SJSA1 (cell line): ENCODE data around the gene SLC6A16. TPM values are rescaled to one million over a fixed set of nuclear protein-coding genes. Genes with fewer than 3 reads are reported as not detected.

ENCODE experiments used
- DNase-seq, 2 experiments: peaks; one replicate each; pipeline ENCODE4 v3.0.0-alpha.2; 2015 to 2020; ENCODE audit warnings: low spot score in 2 of 2, low read depth in 1 of 2
- H3K27ac ChIP-seq: fragments of 250-450 bp; sonication (Bioruptor Pico); 2 replicates; pipeline ENCODE4 v1.5.1; 2020; ENCODE audit warnings: mild to moderate bottlenecking, moderate library complexity
- H3K27me3 ChIP-seq: fragments of 250-450 bp; sonication (Bioruptor Pico); replicated peaks from 2 replicates; pipeline ENCODE4 v1.5.1; 2020; ENCODE audit warnings: mild to moderate bottlenecking, moderate library complexity
- H3K36me3 ChIP-seq: fragments of 250-450 bp; sonication (Bioruptor Pico); 2 replicates; pipeline ENCODE4 v1.5.1; 2020; ENCODE audit warnings: mild to moderate bottlenecking
- H3K4me1 ChIP-seq: fragments of 250-450 bp; sonication (Bioruptor Pico); replicated peaks from 2 replicates; pipeline ENCODE4 v1.6.1; 2021; ENCODE audit warnings: mild to moderate bottlenecking
- H3K4me3 ChIP-seq: fragments of 250-450 bp; sonication (Bioruptor Pico); 2 replicates; pipeline ENCODE4 v1.5.1; 2020; ENCODE audit warnings: mild to moderate bottlenecking
- H3K9me3 ChIP-seq: fragments of 250-450 bp; sonication (Bioruptor Pico); replicated peaks from 2 replicates; pipeline ENCODE4 v1.5.1; 2020; ENCODE audit warnings: mild to moderate bottlenecking
- total RNA-seq: library from RNA; depleted of rRNA; stranded (reverse); fragments of >200 nt; shearing (Covaris generic); gene quantifications from 2 replicates; pipeline ENCODE4 v1.2.3, GENCODE V29; 2014; rRNA removed

The SLC6A16 gene
- total RNA-seq, 1 experiment from 2014 or later: not detected

DNA sequence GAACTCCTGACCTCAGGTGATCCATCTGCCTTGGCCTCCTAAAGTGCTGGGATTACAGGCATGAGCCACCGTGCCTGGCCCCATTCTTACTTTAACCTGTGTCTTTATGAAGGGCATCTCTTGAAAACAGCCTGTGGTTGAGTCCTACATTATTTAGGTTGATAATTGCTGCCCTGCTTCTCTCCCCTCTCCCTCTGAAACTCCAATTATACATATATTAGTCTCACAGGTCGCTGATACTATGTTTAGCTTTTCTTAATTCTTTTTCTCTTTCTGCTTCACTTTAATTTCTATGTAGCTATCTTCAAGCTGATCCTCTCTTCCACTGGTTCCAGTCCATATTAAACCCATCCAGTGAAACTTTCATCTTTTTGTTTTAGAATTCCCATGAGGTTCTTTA is 75.1 kb downstream of the SLC6A16 start:
- no peak for DNase-seq
- Histone ChIP-seq H3K36me3 (no peaks in the 10 kb centered on the region), H3K27me3 (peaks cover 7% of the 10 kb centered on the region; the same call in 1 of the 2 replicates), H3K4me3 (no peak overlapping the region), H3K4me1 (no peaks in the 10 kb centered on the region), H3K9me3 (no peaks in the 10 kb centered on the region), H3K27ac (no peak overlapping the region)

GRCh38 chr19:49247676-49248075 is 77.3 kb downstream of the SLC6A16 start:
- Histone ChIP-seq H3K27me3 (peaks cover 7% of the 10 kb centered on the region; the same call in 1 of the 2 replicates), H3K36me3 (no peaks in the 10 kb centered on the region), H3K27ac (no peak overlapping the region), H3K4me3 (no peak overlapping the region), H3K9me3 (no peaks in the 10 kb centered on the region), H3K4me1 (no peaks in the 10 kb centered on the region)
- DNase-seq: no peak

DNA sequence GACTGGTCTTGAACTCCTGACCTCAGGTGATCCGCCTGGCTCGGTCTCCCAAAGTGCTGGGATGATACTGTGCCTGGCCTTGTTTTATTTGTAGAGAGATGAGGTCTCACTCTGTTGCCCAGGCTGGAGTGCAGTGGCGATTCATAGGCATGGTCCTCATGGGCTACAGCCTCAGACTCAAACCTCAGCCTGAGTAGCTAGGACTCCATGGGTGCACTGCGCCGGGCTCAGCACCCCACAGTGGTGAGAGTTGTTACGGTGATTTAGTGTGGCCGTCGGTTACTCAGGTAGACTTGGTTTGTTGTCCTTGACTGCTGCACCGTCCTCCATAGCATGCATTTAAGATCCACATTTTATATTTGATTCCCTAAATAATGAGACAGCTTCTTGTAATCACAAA is 80.7 kb downstream of the SLC6A16 start:
- H3K4me3 ChIP-seq: no peak overlapping the region
- peaks cover 5% of the 10 kb centered on the region; the same call in 1 of the 2 replicates for H3K27me3 ChIP-seq
- no peaks in the 10 kb centered on the region for H3K9me3 ChIP-seq
- DNase-seq: no peak
- H3K36me3 ChIP-seq: no peaks in the 10 kb centered on the region
- H3K4me1 ChIP-seq: no peaks in the 10 kb centered on the region
- no peak overlapping the region for H3K27ac ChIP-seq

DNA sequence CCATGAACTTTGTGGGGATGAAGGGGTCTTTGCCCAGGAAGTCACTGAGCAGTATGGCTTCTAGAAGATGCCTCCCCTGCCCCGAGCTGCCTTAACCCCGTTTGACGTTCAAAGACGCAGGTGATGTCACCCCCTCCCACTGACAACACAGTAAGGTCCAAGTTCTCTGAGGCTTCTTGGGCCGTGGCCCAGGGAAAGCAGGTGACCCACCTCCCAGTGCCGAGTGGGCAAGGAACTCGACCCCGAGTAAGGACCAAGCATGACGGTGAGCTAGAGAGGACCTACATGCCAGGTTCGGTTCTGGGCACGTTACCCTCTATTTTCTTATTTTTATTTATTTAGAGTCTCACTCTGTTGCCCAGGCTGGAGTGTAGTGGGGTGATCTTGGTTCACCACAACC is 81.3 kb downstream of the SLC6A16 start:
- no peaks in the 10 kb centered on the region for H3K9me3 ChIP-seq
- H3K27ac ChIP-seq: no peak overlapping the region
- no peaks in the 10 kb centered on the region for H3K4me1 ChIP-seq
- H3K27me3 ChIP-seq: peaks cover 5% of the 10 kb centered on the region; the same call in 1 of the 2 replicates
- H3K4me3 ChIP-seq: no peak overlapping the region
- H3K36me3 ChIP-seq: no peaks in the 10 kb centered on the region
- DNase-seq: no peak

DNA sequence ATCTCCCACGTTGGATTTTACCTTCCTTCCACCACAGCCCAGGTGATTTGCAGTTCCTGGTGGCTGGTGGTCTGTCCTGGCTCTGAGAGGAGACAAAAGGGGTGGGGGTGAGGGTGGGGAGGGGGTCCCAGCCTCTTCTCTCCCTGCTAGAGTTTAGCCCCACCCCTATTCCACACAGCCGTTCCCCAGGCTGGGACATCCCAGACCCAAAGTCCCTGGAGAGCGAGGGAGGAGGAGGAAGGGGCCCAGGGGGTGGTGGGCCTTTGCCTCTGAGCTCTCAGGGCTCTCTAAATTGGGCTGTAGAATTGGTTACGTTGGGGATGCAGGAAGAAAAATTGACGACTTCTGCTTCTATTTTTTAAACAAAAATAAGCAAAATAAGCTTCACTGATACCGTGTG is 81.9 kb downstream of the SLC6A16 start:
- Histone ChIP-seq H3K4me1 (no peaks in the 10 kb centered on the region), H3K27me3 (peaks cover 5% of the 10 kb centered on the region; the same call in 1 of the 2 replicates), H3K27ac (no peak overlapping the region), H3K9me3 (no peaks in the 10 kb centered on the region), H3K36me3 (no peaks in the 10 kb centered on the region), H3K4me3 (no peak overlapping the region)
- no peak for DNase-seq

DNA sequence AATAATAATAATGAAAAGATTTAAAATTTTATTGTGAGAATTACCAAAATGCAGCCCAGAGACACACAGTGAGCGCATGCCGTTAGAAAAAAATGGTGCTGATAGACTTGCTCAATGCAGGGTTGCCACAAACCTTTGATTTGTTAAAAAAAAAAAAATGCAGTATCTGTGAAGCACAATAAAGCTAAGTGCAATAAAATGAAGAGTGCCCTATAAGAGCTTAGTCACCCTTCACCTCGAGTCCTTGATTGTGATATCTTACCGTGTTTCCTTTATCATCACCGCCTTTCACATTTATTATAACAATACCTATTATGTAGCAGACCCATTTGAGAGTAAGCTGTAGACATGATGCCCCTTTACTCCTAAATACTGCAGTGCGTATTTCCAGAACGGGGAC is 83.2 kb downstream of the SLC6A16 start:
- Histone ChIP-seq H3K4me3 (no peak overlapping the region), H3K27me3 (no peaks in the 10 kb centered on the region), H3K27ac (no peak overlapping the region), H3K9me3 (no peaks in the 10 kb centered on the region), H3K4me1 (no peaks in the 10 kb centered on the region), H3K36me3 (no peaks in the 10 kb centered on the region)
- no peak for DNase-seq

Other genes with a start within 250 kb of the SLC6A16 start
- gene SNRNP70, start 239.7 kb downstream of the SLC6A16 start, total RNA-seq: 151 and 188 TPM in 2 replicates
- 15.9 and 21.6 TPM in 2 replicates for gene LIN7B, start 210.8 kb downstream of the SLC6A16 start, total RNA-seq
- gene C19orf73, start 206.0 kb downstream of the SLC6A16 start, total RNA-seq: 4.3 TPM in 1 of 2 replicates, not detected in the other
- gene PPFIA3, start 205.6 kb downstream of the SLC6A16 start, total RNA-seq: 3.4 and 3.6 TPM in 2 replicates
- gene HRC, start 169.8 kb downstream of the SLC6A16 start, total RNA-seq: not detected in 2 replicates
- 6.8 and 9.2 TPM in 2 replicates for gene TRPM4, start 167.4 kb downstream of the SLC6A16 start, total RNA-seq
- gene CD37, start 10.2 kb upstream of the SLC6A16 start, total RNA-seq: not detected in 2 replicates
- gene TEAD2, start 37.2 kb upstream of the SLC6A16 start, total RNA-seq: 27.7 and 33.7 TPM in 2 replicates
- gene DKKL1, start 38.7 kb upstream of the SLC6A16 start, total RNA-seq: 0.13 and 0.75 TPM in 2 replicates
- gene KASH5, start 63.1 kb upstream of the SLC6A16 start, total RNA-seq: not detected in 2 replicates
- not detected in 2 replicates for gene PTH2, start 98.2 kb upstream of the SLC6A16 start, total RNA-seq
- gene GFY, start 100.2 kb upstream of the SLC6A16 start, total RNA-seq: not detected in 2 replicates
- gene SLC17A7, start 116.3 kb upstream of the SLC6A16 start, total RNA-seq: not detected in 2 replicates
- gene PIH1D1, start 126.6 kb upstream of the SLC6A16 start, total RNA-seq: 78.2 and 111 TPM in 2 replicates
- 37.5 and 52.9 TPM in 2 replicates for gene ALDH16A1, start 128.0 kb upstream of the SLC6A16 start, total RNA-seq
- gene FLT3LG, start 149.0 kb upstream of the SLC6A16 start, total RNA-seq: 0.95 TPM in 1 of 2 replicates, not detected in the other
- gene RPL13A, start 162.4 kb upstream of the SLC6A16 start, total RNA-seq: 1,714 and 2,572 TPM in 2 replicates
- 2,318 and 2,803 TPM in 2 replicates for gene RPS11, start 171.2 kb upstream of the SLC6A16 start, total RNA-seq
- 11.8 and 21.5 TPM in 2 replicates for gene FCGRT, start 187.5 kb upstream of the SLC6A16 start, total RNA-seq
- gene RCN3, start 202.8 kb upstream of the SLC6A16 start, total RNA-seq: 55.5 and 61.2 TPM in 2 replicates